GM18867 (cell line): ENCODE measurements around the gene PAWR.
A peak's percentile ranks its signal among the peaks of the same experiment; 100 is the strongest.

ENCODE experiments used
- ATAC-seq: cut with Tn5 transposase; IDR thresholded peaks from one replicate; pipeline ENCODE4 v1.9.1; 2021; ENCODE audit warnings: mild to moderate bottlenecking, moderate library complexity; ENCODE audit not compliant: unreplicated experiment

PAWR gene, protein sequence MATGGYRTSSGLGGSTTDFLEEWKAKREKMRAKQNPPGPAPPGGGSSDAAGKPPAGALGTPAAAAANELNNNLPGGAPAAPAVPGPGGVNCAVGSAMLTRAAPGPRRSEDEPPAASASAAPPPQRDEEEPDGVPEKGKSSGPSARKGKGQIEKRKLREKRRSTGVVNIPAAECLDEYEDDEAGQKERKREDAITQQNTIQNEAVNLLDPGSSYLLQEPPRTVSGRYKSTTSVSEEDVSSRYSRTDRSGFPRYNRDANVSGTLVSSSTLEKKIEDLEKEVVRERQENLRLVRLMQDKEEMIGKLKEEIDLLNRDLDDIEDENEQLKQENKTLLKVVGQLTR

DNA sequence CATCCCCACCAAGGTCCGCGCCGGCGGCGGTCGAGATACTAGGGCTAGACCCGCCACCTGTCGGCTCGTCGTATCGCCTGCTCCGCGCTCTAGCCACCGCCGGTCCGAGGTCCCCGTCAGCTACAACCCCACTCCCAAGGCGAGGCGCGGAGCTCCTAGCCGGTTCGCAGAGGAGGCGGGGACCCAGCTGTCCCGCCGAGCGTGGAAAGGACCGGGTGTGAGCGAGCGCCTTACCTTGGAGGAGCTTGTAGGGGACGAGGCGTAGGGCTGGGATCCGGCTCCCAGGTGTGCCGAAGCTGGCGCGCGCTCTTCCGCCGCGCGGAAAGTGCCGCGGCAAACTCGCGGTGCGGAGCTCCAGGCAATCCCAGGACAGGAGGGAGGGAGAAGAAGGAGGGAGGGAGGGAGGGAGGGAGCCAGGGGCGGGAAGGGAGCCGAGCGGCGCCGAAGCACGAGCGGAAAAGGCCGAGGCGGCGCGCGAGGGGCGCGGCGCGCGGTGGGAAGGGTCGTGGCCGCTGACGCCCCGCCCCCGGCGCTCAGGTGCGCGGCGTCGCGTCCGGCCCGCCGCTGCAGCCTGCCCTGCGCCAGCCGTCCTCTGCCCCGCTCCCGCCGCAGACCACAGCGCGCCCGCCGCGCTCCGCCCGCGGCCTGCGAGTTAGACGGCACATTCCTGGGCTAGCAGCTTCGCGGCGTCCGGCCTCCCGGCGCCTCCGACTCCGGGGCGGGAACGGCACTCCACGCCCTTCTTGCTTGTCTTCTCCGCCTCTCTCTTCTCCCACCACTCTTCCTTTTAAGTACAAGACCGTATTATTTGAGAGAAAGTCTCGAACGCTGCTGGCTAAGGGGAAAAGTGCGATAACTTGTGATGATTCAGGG, at the start of gene PAWR:
Gene PAWR (minus strand): TSS at position 327 of the 873 bp plus-strand sequence. CDS start 720 bp downstream, outside the sequence.
- ATAC-seq, result peak; percentile 71

DNA sequence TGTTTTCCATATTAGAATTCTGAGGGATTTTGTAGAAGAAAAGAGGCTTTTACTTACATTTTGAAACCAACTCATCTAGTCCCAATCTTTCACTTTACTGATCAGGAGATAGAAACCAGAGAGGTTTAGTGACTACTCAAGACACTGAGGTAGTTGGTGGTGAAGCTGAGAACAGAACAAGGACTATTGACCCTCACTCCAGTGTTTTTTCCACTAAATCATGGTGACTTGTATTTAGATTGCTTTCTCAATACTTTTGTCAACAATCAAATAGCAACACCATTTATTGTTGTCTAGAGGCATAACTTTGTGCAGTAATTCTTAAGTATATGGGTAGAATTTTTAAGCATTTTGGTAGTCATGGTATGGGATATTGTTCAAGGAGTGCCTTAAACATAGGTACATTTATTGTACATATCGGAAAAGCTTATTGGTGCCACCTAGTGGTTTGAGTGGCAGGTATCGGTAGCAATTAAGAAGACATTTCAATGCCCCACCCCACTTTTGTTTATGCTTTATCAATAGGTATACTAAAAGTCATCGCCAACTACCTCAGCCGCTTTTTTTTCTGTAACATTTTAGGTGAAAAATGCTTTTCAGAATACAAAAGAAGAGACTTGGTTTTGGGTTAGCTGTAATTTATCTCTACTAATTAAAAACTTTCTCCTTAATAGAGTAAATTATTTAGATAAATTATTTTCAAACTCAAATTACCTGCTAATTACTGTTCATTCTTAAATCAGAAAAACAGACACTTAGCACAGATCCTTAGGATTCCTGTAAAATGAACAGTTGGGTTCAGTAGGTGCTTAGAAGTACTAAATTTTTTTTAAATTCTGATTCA, 47.3 kb upstream of the PAWR start:
- ATAC-seq, result peak; percentile 89

DNA sequence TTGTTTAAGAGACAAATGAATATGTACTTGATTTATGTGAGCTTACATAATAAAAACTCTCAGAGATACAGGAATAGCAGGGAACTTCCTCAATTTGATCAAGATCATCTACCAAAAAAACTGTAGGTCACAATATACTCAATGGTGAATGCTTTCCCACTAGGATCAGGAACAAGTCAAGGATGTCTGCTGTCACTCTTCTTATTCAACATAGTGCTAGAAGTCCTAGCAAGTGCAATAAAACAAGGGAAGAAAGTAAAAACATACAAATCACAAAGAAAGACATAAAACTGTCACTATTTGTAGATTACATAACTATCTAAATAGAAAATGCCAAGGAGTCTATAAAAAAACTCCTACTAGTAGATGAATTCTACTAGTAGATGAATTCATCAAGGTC, 41.9 kb upstream of the PAWR start:
- no peak for ATAC-seq

DNA sequence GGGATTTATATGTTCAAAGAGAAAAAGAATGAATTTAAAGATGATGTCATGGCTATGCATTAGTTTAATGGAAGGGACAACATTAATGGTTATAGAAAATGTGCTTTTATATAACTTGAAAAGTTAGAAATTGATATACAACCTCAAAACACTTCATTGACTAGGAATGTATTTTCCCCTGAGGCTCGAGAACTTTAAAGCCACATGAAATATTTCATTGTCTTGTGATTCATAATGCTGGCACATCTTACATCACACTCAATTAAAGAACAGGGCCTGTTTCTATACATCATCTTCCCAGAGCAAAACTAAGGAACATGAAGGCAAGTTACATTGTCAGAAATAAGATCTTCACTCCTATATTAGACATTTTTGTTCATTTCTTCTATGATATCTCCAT, 35.2 kb upstream of the PAWR start:
- ATAC-seq, result no peak

DNA sequence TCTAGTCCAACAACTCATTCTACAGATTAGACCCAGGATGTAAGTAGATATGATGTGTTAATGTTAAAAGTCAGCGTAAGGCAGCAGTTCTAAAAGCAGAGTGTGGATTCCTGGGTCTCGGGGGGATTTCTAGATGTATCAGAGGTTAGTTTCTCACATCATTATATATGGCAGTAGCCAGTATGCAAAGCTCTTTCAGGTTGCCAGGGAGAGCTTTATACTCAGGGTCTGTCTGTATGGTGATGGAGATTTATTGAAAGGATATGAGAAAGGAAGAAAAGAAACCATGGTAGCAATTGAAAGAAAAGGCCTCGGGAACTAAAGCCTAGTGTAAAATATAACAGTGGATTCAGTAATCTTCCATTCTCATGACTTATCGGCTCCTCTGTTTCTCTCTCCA, 26.2 kb upstream of the PAWR start:
- no peak for ATAC-seq

DNA sequence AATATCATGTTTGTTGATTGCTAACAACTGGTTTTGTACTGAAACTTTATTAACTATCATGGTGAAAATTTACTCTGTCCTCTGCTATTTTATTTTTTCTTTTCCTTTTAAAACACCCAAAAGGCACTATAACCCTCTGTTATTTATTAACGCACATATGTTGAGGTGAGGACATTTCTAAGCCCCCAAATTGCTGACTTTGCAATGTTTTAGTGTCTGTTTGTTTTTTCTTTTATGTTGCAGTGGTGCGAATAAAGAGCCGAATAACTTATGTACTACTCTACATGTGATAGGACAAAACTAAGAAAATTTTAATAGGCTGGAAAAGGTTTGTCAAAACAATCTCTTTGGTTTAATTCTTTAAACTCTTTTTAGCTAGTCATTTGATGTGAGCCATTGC, 24.5 kb upstream of the PAWR start:
- ATAC-seq, result no peak

DNA sequence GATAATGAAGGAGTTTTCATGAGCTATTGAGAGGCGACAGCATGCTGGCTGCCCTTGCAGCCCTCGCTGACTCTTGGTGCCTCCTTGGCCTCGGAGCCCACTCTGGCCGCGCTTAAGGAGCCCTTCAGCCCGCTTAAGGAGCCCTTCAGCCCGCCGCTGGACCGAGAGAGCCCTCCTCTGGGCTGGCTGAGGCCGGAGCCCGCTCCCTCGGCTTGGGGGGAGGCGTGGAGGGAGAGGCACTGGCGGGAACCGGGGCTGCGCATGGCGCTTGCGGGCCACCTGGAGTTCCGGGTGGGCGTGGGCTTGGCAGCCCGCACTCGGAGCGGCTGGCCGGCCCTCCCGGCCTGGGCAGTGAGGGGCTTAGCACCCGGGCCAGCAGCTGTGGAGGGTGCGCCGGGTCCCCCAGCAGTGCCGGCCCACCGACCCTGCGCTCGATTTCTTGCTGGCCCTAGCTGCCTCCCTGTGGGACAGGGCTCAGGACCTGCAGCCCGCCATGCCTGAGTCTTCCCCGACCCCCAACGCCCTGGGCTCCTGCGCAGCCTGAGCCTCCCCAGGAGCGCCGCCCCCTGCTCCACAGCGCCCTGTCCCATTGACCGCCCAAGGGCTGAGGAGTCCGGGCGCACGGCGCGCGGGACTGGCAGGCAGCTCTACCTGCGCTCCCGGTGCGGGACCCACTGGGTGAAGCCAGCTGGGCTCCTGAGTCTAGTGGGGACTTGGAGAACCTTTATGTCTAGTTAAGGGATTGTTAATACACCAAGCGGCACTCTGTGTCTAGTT, 20.1 kb upstream of the PAWR start:
- ATAC-seq, result no peak

DNA sequence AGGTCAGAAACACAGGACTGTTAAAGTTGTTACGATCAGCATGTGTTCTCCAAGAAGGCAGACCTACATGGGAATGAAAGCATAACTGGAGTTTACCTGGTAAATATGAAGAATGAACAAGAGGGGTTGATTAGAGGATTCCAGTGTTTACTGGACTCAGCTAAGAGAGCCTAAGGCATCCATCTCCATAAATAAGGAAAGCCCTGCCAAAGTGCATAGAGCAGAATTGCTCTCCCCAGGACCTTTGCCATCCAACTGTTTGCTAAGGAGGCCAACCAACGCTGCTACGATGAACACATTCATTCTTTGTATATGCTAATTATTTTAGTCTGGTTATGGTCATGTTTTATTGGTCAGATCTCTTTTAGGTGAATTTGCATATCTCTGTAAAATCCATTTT, 17.1 kb upstream of the PAWR start:
- ATAC-seq, result no peak

DNA sequence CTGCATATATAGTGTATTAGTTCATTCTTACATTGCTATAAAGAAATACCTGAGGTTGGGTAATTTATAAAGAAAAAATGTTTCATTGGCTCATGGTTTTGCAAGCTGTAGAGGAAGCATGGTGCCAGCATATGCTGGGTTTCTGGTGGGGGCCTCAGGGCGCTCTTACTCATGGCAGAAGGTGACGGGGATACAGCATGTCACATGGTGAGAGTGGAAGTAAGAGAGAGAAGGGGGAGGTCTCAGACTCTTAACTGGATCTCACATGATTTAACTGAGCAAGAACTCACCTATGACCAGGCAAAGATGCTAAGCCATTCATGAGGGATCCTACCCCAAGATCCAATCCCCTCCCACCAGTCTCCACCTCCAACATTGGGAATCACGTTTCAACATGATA, 15.9 kb upstream of the PAWR start:
- ATAC-seq, result no peak

DNA sequence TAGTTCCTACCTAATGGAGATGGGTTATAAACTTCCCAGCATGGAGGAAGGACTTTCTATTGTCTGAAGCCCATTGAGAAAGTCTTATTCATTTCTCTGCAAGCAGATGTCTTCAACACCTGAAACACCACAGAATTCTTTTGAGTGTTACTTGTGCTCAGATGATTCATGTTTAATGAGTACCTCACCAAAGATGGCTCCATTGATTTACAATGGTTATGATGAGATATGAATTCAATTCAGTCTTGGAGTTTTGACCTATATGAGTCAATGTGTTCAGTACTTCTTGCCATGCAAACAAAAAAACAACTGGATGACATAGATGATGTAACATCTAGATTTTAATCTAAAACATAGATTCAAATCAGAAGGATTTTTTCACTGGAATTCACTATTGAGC, 15.4 kb upstream of the PAWR start:
- ATAC-seq, result no peak

DNA sequence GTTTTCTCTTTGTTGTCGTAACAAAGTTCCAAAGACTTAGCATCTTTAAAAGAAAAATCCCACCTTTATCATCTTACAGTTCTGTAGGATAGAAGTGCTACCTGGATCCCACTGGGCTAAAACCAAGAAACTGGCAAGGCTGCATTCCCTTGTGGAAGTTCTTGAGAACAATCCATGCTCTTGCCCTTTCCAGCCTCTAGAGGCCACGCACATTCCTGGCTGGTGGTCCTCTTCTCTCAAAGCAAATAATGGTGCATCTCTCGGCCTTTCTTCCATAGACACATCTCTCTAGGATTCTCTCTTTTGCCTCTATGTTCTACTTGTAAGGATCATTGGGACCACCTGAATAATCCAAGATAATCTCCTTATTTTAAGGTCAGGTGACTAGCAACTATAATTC, 8.2 kb upstream of the PAWR start:
- no peak for ATAC-seq

DNA sequence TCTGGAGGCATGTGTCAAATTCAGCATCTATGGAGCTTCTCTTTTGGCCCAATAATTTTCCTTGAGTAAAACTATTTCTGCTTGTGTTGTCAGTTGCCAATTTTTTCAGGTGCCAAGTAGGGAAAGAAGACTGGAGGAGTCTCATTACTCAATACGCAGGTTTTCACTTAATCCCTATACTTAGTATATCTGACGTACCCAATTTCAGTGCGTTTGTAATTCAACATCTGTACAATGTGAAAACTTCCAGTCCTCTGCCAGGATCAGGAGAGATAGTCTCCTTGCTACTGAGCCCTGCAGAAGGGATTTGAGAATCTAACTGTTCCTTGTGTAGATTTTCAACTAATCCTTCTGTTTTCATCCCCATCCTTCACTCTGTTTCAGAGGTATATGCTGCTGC, 5.7 kb upstream of the PAWR start:
- ATAC-seq, result no peak

DNA sequence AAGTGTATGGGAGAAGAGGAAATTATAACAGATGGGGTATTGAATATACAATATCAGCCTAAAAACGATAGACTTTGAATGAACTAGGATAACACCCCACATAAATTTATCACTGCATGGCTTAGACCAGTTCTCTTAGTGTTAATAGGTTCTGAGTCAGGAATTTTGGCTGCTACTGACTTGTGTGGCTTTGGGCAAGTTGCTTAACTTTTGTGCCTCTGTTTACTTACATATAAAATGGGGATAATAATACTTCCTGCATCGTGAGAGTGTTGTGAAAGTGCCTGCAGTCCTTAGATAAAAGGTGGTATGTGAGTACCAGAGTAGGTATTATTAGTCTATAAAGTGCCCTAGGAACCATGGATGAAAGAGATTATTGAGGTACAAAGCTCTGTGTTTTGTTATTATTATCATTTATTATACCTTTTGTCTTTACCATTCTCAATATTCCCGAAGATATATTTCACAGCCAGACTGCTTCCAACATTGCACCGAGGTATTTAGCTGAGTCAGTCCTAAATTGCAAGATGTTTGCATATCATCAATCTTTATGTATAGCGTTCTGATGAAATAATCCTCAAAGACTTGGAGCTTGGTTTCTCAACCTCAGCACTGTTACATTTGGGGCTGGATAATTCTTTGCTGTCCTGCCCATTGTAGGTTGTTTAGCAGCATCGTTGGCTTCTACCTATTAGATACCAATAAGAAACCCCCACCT, 2.3 kb upstream of the PAWR start:
- no peak for ATAC-seq

DNA sequence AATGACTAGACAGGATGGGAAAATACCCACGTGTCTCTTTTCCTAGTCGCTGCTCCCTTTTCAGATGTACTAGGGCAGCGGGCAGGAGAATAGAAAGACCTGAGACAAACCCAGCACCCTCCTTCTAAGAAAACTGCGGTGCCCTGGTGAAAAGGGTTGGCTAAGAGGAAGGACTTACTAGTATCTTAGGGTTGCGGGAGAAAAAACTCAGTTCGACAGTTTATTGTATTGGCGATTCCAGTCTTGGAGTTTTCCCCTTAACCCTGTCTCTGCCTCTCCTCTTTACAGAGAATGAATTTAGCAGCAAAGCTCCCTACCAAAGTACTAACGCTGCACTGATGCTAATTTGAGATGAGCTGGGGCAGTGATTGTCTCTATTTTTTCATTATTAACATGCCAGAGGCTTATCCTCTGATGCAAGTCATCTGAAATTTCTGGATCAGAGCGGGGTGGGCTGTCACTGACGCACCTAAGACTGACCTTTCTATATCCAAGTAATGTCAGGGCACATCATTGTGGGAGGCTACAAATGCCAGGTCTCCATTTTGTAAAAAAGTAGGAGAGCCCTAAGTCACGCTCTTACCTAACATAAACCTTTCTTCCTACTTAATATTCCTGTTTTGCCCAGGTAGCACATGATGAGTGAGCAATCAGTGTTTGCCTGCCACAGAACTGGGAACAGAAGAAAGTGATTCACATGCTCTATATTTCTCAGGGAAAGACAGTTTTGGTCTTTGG, 916 bp upstream of the PAWR start:
- no peak for ATAC-seq

DNA sequence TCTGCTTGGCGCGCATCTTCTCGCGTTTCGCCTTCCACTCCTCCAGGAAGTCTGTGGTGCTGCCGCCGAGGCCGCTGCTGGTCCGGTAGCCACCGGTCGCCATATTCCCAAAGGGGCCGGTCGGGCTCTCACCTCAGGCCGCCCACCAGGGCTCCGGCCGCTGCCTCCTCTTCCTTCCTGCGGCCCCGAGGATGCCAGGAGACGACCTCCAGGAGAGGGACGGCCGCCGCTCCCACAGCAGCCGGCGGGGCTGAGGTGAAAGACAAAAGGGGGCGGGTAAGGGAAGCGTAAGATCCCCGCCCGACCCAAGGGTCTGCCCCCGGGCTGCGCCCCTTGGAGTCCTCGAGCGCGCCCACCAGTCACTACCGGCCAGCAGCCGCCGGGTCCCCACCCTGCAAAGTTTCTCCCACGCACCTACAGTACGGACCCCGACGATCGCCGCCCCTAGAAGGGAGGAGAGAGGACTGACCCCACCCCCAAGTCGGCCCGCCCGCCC, 574 bp downstream of the PAWR start:
- peak; percentile 26 for ATAC-seq

DNA sequence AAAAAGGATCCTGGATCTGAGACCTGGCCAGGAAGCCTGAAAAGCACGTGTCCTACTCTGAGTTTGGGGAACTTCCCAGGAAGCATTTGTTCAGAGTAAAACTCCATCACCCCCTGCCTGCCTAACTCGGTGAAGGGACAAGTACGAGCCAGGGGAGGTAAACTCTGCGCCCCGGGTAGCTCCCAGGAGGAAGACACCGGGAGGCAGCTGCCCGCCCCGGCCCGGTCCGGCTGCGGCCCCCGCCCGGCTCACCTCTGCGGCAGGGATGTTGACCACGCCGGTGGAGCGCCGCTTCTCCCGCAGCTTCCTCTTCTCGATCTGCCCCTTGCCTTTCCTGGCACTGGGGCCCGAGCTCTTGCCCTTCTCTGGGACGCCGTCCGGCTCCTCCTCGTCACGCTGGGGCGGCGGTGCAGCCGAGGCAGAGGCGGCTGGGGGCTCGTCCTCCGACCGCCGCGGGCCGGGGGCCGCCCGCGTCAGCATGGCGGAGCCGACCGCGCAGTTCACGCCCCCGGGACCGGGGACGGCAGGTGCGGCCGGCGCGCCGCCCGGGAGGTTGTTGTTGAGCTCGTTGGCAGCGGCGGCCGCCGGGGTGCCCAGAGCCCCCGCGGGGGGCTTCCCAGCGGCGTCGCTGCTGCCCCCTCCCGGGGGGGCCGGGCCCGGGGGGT, 1.2 kb downstream of the PAWR start:
- peak; percentile 29 for ATAC-seq

DNA sequence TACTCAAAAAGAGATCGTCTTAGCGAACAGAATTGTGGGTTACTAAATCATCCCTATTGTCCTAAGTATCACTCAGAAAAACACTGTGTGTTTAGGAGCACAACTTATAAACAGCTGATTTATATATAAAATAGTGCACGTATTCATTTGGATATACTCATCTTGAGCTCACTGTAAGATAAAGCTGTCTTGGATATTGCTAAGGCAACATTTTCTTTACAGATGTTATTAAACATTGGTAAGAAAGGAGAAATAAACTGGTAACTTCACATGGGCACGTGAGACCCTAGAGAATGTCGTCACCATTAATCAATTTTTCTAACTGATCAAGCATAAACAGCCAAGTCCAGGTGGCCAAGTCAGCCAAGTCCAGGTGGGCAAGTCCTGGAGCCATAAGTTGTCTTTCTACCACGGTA, 1.7 kb downstream of the PAWR start:
- ATAC-seq, result no peak

DNA sequence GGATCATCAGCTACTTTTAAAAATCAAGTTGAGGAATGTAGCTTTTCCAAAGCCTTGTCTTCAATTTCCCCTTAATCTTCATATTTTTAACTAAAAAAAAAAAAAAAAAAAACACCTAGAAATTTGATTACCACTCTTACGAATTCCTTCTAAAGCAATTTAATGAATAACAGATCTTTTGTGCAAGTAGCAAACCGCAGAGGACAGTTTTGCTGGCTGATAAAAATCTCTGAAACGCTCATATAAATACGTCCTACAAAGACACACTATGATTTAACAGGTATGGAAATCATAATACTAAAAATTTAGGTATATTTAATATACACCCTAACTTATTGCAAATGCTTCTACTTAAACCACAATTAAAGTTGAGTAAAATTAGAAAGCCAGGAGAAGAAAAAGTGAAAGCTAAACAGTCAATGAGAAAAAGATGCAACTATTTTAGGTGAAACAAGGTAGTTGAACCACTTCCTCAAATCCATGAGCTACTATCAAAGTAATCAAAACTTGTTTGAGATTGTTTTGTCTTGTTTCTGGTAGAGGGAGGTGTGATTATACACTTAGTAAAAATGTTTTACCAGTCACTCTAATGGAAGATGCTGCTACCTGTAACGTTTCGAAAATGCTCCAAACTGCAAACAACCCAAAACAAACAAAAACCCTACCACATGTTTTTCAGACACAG, 2.2 kb downstream of the PAWR start:
- no peak for ATAC-seq
